ENCODE measurements around the gene CEP135.
A peak's percentile ranks its signal among the peaks of the same experiment; 100 is the strongest.
"Not testable (repeated sequence)": the region's sequence is repeated elsewhere in the genome, so short reads cannot be mapped to it uniquely, and the experiment has no call there.

The CEP135 gene

GRCh38 chr4:55948726-55949481, at the start of gene CEP135:
TSS of gene CEP135 (plus strand) at chr4:55948945. CDS start at chr4:55952131, 3,186 bp downstream.
- peak; percentile 77 for DNase-seq

GRCh38 chr4:55902677-55903076, 46.1 kb upstream of the CEP135 start:
- DNase-seq: no peak

GRCh38 chr4:55903577-55903976, 45.2 kb upstream of the CEP135 start:
- DNase-seq: no peak

- no peak for DNase-seq
Measured at GRCh38 chr4:55904576-55904975, 44.2 kb upstream of the CEP135 start.

GRCh38 chr4:55906323-55906722, 42.4 kb upstream of the CEP135 start:
- DNase-seq: no peak

- DNase-seq: no peak
Measured at GRCh38 chr4:55906989-55907388, 41.8 kb upstream of the CEP135 start.

- DNase-seq: no peak
Measured at GRCh38 chr4:55907469-55907868, 41.3 kb upstream of the CEP135 start.

- no peak for DNase-seq
Measured at GRCh38 chr4:55910140-55910539, 38.6 kb upstream of the CEP135 start.

GRCh38 chr4:55912249-55912648, 36.5 kb upstream of the CEP135 start:
- DNase-seq: no peak

- DNase-seq: no peak
Measured at GRCh38 chr4:55920571-55920970, 28.2 kb upstream of the CEP135 start.

- no peak for DNase-seq
Measured at GRCh38 chr4:55921093-55921492, 27.7 kb upstream of the CEP135 start.

GRCh38 chr4:55925241-55925640, 23.5 kb upstream of the CEP135 start:
- DNase-seq: no peak

GRCh38 chr4:55926610-55927009, 22.1 kb upstream of the CEP135 start:
- DNase-seq: no peak

- DNase-seq: no peak
Measured at GRCh38 chr4:55927803-55928437, 20.8 kb upstream of the CEP135 start.

- no peak for DNase-seq
Measured at GRCh38 chr4:55928846-55929245, 19.9 kb upstream of the CEP135 start.

GRCh38 chr4:55931043-55931442, 17.7 kb upstream of the CEP135 start:
- no peak for DNase-seq

- no peak for DNase-seq
Measured at GRCh38 chr4:55931833-55932232, 16.9 kb upstream of the CEP135 start.

GRCh38 chr4:55932511-55932910, 16.2 kb upstream of the CEP135 start:
- DNase-seq: no peak

- DNase-seq: no peak
Measured at GRCh38 chr4:55933611-55934010, 15.1 kb upstream of the CEP135 start.

GRCh38 chr4:55935907-55936306, 12.8 kb upstream of the CEP135 start:
- not testable (repeated sequence) for DNase-seq

GRCh38 chr4:55938481-55938880, 10.3 kb upstream of the CEP135 start:
- no peak for DNase-seq

GRCh38 chr4:55939421-55939820, 9.3 kb upstream of the CEP135 start:
- no peak for DNase-seq

GRCh38 chr4:55941881-55942396, 6.8 kb upstream of the CEP135 start:
- DNase-seq: no peak

GRCh38 chr4:55947254-55947882, 1.4 kb upstream of the CEP135 start:
- no peak for DNase-seq

All from NK-92 treated with Interleukin-12 subunit alpha and Interleukin-12 subunit beta, amount 100 ng/mL, for 24 hours (cell line).